ENCODE results near the gene DYNC2I2. TPM values are rescaled to one million over a fixed set of nuclear protein-coding genes. Genes with fewer than 3 reads are reported as not detected.

The DYNC2I2 gene
- total RNA-seq, 1 donor from 2014 or later = 128 TPM

- Mint-ChIP-seq H3K27ac (ENCODE audit: unreplicated experiment) (peak overlapping the region; percentile 88), H3K36me3 (ENCODE audit: low read depth) (no peaks in the 10 kb centered on the region), H3K4me3 (no peak overlapping the region), H3K9me3 (no peaks in the 10 kb centered on the region), H3K4me1 (peaks cover 6% of the 10 kb centered on the region), H3K27me3 (ENCODE audit: low read depth) (no peaks in the 10 kb centered on the region)
- no peak for DNase-seq (ENCODE audit: low read depth, low spot score)
- no peak for TF ChIP-seq CTCF (conservative IDR thresholded peaks at IDR 0.05)
Measured at GRCh38 chr9:128643519-128644300, 12.9 kb downstream of the DYNC2I2 start.

GRCh38 chr9:128642675-128643245 is 13.9 kb downstream of the DYNC2I2 start:
- no peak overlapping the region for H3K4me3 Mint-ChIP-seq
- peak overlapping the region; percentile 80 for H3K27ac Mint-ChIP-seq (ENCODE audit: unreplicated experiment)
- no peaks in the 10 kb centered on the region for H3K27me3 Mint-ChIP-seq (ENCODE audit: low read depth)
- no peaks in the 10 kb centered on the region for H3K36me3 Mint-ChIP-seq (ENCODE audit: low read depth)
- no peak for TF ChIP-seq CTCF (conservative IDR thresholded peaks at IDR 0.05)
- peaks cover 5% of the 10 kb centered on the region for H3K4me1 Mint-ChIP-seq
- no peaks in the 10 kb centered on the region for H3K9me3 Mint-ChIP-seq
- no peak for DNase-seq (ENCODE audit: low read depth, low spot score)

GRCh38 chr9:128640603-128641002 is 16.0 kb downstream of the DYNC2I2 start:
- Mint-ChIP-seq H3K9me3 (no peaks in the 10 kb centered on the region), H3K27me3 (ENCODE audit: low read depth) (no peaks in the 10 kb centered on the region), H3K4me1 (peaks cover 5% of the 10 kb centered on the region), H3K4me3 (no peak overlapping the region), H3K36me3 (ENCODE audit: low read depth) (no peaks in the 10 kb centered on the region), H3K27ac (ENCODE audit: unreplicated experiment) (peak overlapping the region; percentile 62)
- no peak for TF ChIP-seq CTCF (conservative IDR thresholded peaks at IDR 0.05)
- no peak for DNase-seq (ENCODE audit: low read depth, low spot score)

GRCh38 chr9:128638580-128638979 is 18.1 kb downstream of the DYNC2I2 start:
- Mint-ChIP-seq H3K36me3 (ENCODE audit: low read depth) (no peaks in the 10 kb centered on the region), H3K4me1 (peaks cover 5% of the 10 kb centered on the region), H3K4me3 (no peak overlapping the region), H3K27me3 (ENCODE audit: low read depth) (no peaks in the 10 kb centered on the region), H3K27ac (ENCODE audit: unreplicated experiment) (no peak overlapping the region), H3K9me3 (no peaks in the 10 kb centered on the region)
- no peak for DNase-seq (ENCODE audit: low read depth, low spot score)
- no peak for TF ChIP-seq CTCF (conservative IDR thresholded peaks at IDR 0.05)

GRCh38 chr9:128637656-128638055 is 19.0 kb downstream of the DYNC2I2 start:
- H3K27me3 Mint-ChIP-seq (ENCODE audit: low read depth) = no peaks in the 10 kb centered on the region
- peaks cover 2% of the 10 kb centered on the region for H3K4me1 Mint-ChIP-seq
- no peak for TF ChIP-seq CTCF (conservative IDR thresholded peaks at IDR 0.05)
- DNase-seq (ENCODE audit: low read depth, low spot score) = no peak
- H3K4me3 Mint-ChIP-seq = no peak overlapping the region
- H3K36me3 Mint-ChIP-seq (ENCODE audit: low read depth) = peaks cover 3% of the 10 kb centered on the region
- H3K9me3 Mint-ChIP-seq = no peaks in the 10 kb centered on the region
- H3K27ac Mint-ChIP-seq (ENCODE audit: unreplicated experiment) = no peak overlapping the region
